SK-N-SH treated with all-trans-retinoic acid at 6 μM for 48 hours (cell line): Measurements from ENCODE around the gene FHL3.

Experiments used
- ATAC-seq: fragments of 200-7000 bp; cut with Tn5 transposase; 3 replicates; pipeline ENCODE4 v1.9.1; 2020; ENCODE audit warnings: mild to moderate bottlenecking, moderate library complexity
- ARNTL ChIP-seq: fragments of 450-650 bp; formaldehyde crosslinking; IDR thresholded peaks from 2 replicates; pipeline ENCODE4 v1.5.0; 2020; ENCODE audit warnings: low read depth, mild to moderate bottlenecking, moderate library complexity, borderline replicate concordance
- BACH2 ChIP-seq: fragments of 250-450 bp; sonication (Bioruptor Pico); IDR thresholded peaks from 2 replicates; pipeline ENCODE4 v1.9.0; 2021; ENCODE audit warnings: mild to moderate bottlenecking, borderline replicate concordance
- CSDC2 ChIP-seq: fragments of 250-450 bp; sonication (Bioruptor Pico); IDR thresholded peaks from 2 replicates; pipeline ENCODE4 v1.5.0; 2020; ENCODE audit warnings: mild to moderate bottlenecking, moderate library complexity
- CSRNP3 ChIP-seq: fragments of 250-450 bp; sonication (Bioruptor Pico); IDR thresholded peaks from 2 replicates; pipeline ENCODE4 v1.5.1; 2021; ENCODE audit warnings: mild to moderate bottlenecking, moderate library complexity
- ESRRG ChIP-seq: fragments of 250-450 bp; sonication (Bioruptor Pico); IDR thresholded peaks from 2 replicates; pipeline ENCODE4 v1.6.1; 2021; ENCODE audit warnings: mild to moderate bottlenecking
- GLIS3 ChIP-seq: fragments of 250-450 bp; sonication (Bioruptor Pico); IDR thresholded peaks from 2 replicates; pipeline ENCODE4 v1.5.0; 2020; ENCODE audit warnings: mild to moderate bottlenecking, moderate library complexity
- ISL1 ChIP-seq: fragments of 250-450 bp; sonication (Bioruptor Pico); IDR thresholded peaks from 2 replicates; pipeline ENCODE4 v2.1.2; 2022; ENCODE audit warnings: mild to moderate bottlenecking, moderate library complexity
- OSR1 ChIP-seq: fragments of 250-450 bp; sonication (Bioruptor Pico); IDR thresholded peaks from 2 replicates; pipeline ENCODE4 v1.8.0; 2022; ENCODE audit warnings: moderate library complexity, mild to moderate bottlenecking, inconsistent platforms
- PPARA ChIP-seq: fragments of 250-450 bp; sonication (Bioruptor Pico); IDR thresholded peaks from 2 replicates; pipeline ENCODE4 v1.5.0; 2020; ENCODE audit warnings: mild to moderate bottlenecking, borderline replicate concordance
- RARB ChIP-seq: fragments of 250-450 bp; sonication (Bioruptor Pico); IDR thresholded peaks from 2 replicates; pipeline ENCODE4 v1.8.0; 2021; ENCODE audit warnings: mild to moderate bottlenecking, moderate library complexity
- ZC3H10 ChIP-seq: fragments of 250-450 bp; sonication (Bioruptor Pico); IDR thresholded peaks from 2 replicates; pipeline ENCODE4 v1.5.1; 2021; ENCODE audit warnings: mild to moderate bottlenecking, moderate library complexity
- ZFP3 ChIP-seq: fragments of 250-450 bp; sonication (Bioruptor Pico); IDR thresholded peaks from 2 replicates; pipeline ENCODE4 v1.5.0; 2020; ENCODE audit warnings: mild to moderate bottlenecking, moderate library complexity
- ZFP30 ChIP-seq: fragments of 450-650 bp; formaldehyde crosslinking; IDR thresholded peaks from 2 replicates; pipeline ENCODE4 v1.5.0; 2022; ENCODE audit warnings: mild to moderate bottlenecking, moderate library complexity
- ZNF565 ChIP-seq: fragments of 450-650 bp; formaldehyde crosslinking; conservative IDR thresholded peaks from 2 replicates; pipeline ENCODE4 v1.5.0; 2020; ENCODE audit warnings: low read depth, mild to moderate bottlenecking, moderate library complexity
- ZNF70 ChIP-seq: fragments of 450-650 bp; formaldehyde crosslinking; IDR thresholded peaks from 2 replicates; pipeline ENCODE4 v1.5.0; 2020; ENCODE audit warnings: mild to moderate bottlenecking, moderate library complexity
- ZNF8 ChIP-seq: fragments of 450-650 bp; formaldehyde crosslinking; IDR thresholded peaks from 2 replicates; pipeline ENCODE4 v1.5.0; 2020; ENCODE audit warnings: mild to moderate bottlenecking, moderate library complexity
- TF ChIP-seq, protein P1 (sequence below): fragments of 250-450 bp; sonication (Bioruptor Pico); IDR thresholded peaks from 2 replicates; pipeline ENCODE4 v1.5.0; 2020; ENCODE audit warnings: mild to moderate bottlenecking, moderate library complexity
- TF ChIP-seq, protein P2 (sequence below): fragments of 250-450 bp; sonication (Bioruptor Pico); IDR thresholded peaks from 2 replicates; pipeline ENCODE4 v1.8.0; 2020; ENCODE audit warnings: mild to moderate bottlenecking, moderate library complexity, borderline replicate concordance

The FHL3 gene

GRCh38 chr1:37998089-37998808, 7.1 kb downstream of the FHL3 start:
- no peak for ATAC-seq
- TF ChIP-seq PPARA (CRISPR knock-in tag) (no peak), OSR1 (no peak), ZFP3 (CRISPR knock-in tag) (no peak)
- TF ChIP-seq, protein P1, sequence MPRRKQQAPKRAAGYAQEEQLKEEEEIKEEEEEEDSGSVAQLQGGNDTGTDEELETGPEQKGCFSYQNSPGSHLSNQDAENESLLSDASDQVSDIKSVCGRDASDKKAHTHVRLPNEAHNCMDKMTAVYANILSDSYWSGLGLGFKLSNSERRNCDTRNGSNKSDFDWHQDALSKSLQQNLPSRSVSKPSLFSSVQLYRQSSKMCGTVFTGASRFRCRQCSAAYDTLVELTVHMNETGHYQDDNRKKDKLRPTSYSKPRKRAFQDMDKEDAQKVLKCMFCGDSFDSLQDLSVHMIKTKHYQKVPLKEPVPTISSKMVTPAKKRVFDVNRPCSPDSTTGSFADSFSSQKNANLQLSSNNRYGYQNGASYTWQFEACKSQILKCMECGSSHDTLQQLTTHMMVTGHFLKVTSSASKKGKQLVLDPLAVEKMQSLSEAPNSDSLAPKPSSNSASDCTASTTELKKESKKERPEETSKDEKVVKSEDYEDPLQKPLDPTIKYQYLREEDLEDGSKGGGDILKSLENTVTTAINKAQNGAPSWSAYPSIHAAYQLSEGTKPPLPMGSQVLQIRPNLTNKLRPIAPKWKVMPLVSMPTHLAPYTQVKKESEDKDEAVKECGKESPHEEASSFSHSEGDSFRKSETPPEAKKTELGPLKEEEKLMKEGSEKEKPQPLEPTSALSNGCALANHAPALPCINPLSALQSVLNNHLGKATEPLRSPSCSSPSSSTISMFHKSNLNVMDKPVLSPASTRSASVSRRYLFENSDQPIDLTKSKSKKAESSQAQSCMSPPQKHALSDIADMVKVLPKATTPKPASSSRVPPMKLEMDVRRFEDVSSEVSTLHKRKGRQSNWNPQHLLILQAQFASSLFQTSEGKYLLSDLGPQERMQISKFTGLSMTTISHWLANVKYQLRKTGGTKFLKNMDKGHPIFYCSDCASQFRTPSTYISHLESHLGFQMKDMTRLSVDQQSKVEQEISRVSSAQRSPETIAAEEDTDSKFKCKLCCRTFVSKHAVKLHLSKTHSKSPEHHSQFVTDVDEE (CRISPR knock-in tag), result no peak
- TF ChIP-seq, all 23 proteins: peak for 0

GRCh38 chr1:37997256-37998088, 7.8 kb downstream of the FHL3 start:
- ATAC-seq, result no peak
- TF ChIP-seq ZNF70 (CRISPR knock-in tag) (no peak), ZNF565 (no peak), ZNF8 (CRISPR knock-in tag) (no peak), ARNTL (CRISPR knock-in tag) (no peak), GLIS3 (CRISPR knock-in tag) (no peak), CSRNP3 (no peak), PPARA (CRISPR knock-in tag) (no peak), ISL1 (no peak), ESRRG (CRISPR knock-in tag) (no peak), OSR1 (no peak), ZFP3 (CRISPR knock-in tag) (no peak), ZC3H10 (CRISPR knock-in tag) (no peak)
- TF ChIP-seq, protein P1 (CRISPR knock-in tag), result no peak
- TF ChIP-seq, protein P2, sequence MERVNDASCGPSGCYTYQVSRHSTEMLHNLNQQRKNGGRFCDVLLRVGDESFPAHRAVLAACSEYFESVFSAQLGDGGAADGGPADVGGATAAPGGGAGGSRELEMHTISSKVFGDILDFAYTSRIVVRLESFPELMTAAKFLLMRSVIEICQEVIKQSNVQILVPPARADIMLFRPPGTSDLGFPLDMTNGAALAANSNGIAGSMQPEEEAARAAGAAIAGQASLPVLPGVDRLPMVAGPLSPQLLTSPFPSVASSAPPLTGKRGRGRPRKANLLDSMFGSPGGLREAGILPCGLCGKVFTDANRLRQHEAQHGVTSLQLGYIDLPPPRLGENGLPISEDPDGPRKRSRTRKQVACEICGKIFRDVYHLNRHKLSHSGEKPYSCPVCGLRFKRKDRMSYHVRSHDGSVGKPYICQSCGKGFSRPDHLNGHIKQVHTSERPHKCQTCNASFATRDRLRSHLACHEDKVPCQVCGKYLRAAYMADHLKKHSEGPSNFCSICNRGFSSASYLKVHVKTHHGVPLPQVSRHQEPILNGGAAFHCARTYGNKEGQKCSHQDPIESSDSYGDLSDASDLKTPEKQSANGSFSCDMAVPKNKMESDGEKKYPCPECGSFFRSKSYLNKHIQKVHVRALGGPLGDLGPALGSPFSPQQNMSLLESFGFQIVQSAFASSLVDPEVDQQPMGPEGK (CRISPR knock-in tag), result no peak

DNA sequence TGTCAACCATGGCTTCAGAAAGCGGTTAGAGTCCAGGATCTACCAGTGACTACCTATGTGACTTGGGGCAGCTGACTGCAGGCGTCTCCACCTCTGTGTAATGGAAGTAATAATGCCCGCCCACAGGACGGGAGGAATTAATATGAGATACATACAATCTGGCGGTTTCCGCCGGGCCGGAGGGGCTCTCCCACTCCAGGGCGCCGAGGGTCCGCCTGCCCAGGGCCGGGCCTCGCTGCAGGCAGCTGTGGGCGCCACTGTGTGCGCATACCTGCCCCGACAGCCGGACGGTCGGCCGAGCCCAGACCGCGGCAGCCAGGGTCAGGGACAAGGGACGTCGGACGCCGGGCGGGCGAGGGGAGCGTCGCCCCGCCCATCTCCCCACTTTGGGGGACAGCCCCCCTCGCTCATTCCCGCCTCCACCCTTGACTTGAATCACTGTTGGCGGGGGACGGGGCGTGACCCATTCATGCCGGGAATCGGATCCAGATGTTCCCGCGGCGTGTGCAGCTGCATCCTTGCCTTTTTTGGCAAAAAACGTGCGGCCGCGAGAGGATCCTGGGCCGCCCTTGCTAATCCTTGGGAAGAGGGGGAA, 9.5 kb downstream of the FHL3 start:
- peak; percentile 59 for ATAC-seq
- no peak for TF ChIP-seq ARNTL (CRISPR knock-in tag)

GRCh38 chr1:37994886-37995566, 10.3 kb downstream of the FHL3 start:
- no peak for ATAC-seq
- TF ChIP-seq BACH2 (no peak), PPARA (CRISPR knock-in tag) (no peak), CSRNP3 (no peak), ZNF565 (no peak), RARB (no peak), ISL1 (no peak), ZFP30 (CRISPR knock-in tag) (no peak), ZFP3 (CRISPR knock-in tag) (no peak), CSDC2 (CRISPR knock-in tag) (no peak)
- TF ChIP-seq, protein P1 (CRISPR knock-in tag), result no peak
